ENCODE data around the gene MGST2. TPM values are rescaled to one million over a fixed set of nuclear protein-coding genes. Genes with fewer than 3 reads are reported as not detected.

Gene MGST2
- polyA plus RNA-seq, 1 donor (not counting 4 experiments of a cell fraction or from before 2014, with no cell fraction given) = 57.6 TPM

GRCh38 chr4:139669335-139669734 lies 3.7 kb downstream of the MGST2 start:
- no peaks in the 10 kb centered on the region for H3K9me3 ChIP-seq (ENCODE audit: control insufficient read depth, low read depth, low read length)
- DNase-seq (ENCODE audit: low read depth, low spot score) (no peak), FAIRE-seq (no peak)
- no peak overlapping the region for H3K4me3 ChIP-seq (ENCODE audit: control insufficient read depth in 2 of 3, extremely low read depth in 1 of 3, insufficient read depth in 2 of 3, low read depth in 1 of 3, low read length in 3 of 3)
- H3K36me3 ChIP-seq (ENCODE audit: control insufficient read depth in 2 of 2, extremely low read depth in 1 of 2, insufficient read depth in 2 of 2, low read length in 2 of 2) = no peaks in the 10 kb centered on the region
- peaks cover 4% of the 10 kb centered on the region for H3K79me2 ChIP-seq (ENCODE audit: control insufficient read depth, insufficient read depth, low read length)
- H3K9me1 ChIP-seq (ENCODE audit: control insufficient read depth, extremely low read depth, insufficient read depth, low read length) = no peaks in the 10 kb centered on the region
- dilution Hi-C loops (cut with MboI; ENCODE audit: extremely low pct_ligation_motif_present, low sequenced_read_pairs) = no loop called here
- H3K27me3 ChIP-seq (ENCODE audit: control insufficient read depth, extremely low read depth, insufficient read depth, low read length) = no peaks in the 10 kb centered on the region
- TF ChIP-seq EZH2 (IDR thresholded peaks at IDR 0.05; ENCODE audit: low read length) = no peak
- TF ChIP-seq, protein P1, sequence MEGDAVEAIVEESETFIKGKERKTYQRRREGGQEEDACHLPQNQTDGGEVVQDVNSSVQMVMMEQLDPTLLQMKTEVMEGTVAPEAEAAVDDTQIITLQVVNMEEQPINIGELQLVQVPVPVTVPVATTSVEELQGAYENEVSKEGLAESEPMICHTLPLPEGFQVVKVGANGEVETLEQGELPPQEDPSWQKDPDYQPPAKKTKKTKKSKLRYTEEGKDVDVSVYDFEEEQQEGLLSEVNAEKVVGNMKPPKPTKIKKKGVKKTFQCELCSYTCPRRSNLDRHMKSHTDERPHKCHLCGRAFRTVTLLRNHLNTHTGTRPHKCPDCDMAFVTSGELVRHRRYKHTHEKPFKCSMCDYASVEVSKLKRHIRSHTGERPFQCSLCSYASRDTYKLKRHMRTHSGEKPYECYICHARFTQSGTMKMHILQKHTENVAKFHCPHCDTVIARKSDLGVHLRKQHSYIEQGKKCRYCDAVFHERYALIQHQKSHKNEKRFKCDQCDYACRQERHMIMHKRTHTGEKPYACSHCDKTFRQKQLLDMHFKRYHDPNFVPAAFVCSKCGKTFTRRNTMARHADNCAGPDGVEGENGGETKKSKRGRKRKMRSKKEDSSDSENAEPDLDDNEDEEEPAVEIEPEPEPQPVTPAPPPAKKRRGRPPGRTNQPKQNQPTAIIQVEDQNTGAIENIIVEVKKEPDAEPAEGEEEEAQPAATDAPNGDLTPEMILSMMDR (optimal IDR thresholded peaks at IDR 0.05 in 1 of 3, IDR thresholded peaks at IDR 0.05 in 1 of 3, conservative IDR thresholded peaks at IDR 0.05 in 1 of 3; ENCODE audit: extremely low read depth in 1 of 3, insufficient read depth in 2 of 3, low read length in 3 of 3) = no peak
- H2AFZ ChIP-seq (ENCODE audit: control insufficient read depth, low read length) = no peak overlapping the region
- no peak overlapping the region for H3K9ac ChIP-seq (ENCODE audit: control insufficient read depth, extremely low read depth, insufficient read depth, low read length)
- no peak overlapping the region for H3K4me2 ChIP-seq (ENCODE audit: control insufficient read depth, extremely low read depth, insufficient read depth, low read depth, low read length)
- H3K27ac ChIP-seq (ENCODE audit: control insufficient read depth, insufficient read depth, low read length) = no peak overlapping the region
- no peaks in the 10 kb centered on the region for H4K20me1 ChIP-seq (ENCODE audit: control insufficient read depth, extremely low read depth, insufficient read depth, low read length)
- peaks cover 11% of the 10 kb centered on the region for H3K4me1 ChIP-seq (ENCODE audit: control insufficient read depth, extremely low read depth, insufficient read depth, low read length)

- Histone ChIP-seq H3K36me3 (ENCODE audit: control insufficient read depth in 2 of 2, extremely low read depth in 1 of 2, insufficient read depth in 2 of 2, low read length in 2 of 2) (no peaks in the 10 kb centered on the region), H3K9ac (ENCODE audit: control insufficient read depth, extremely low read depth, insufficient read depth, low read length) (no peak overlapping the region), H3K4me2 (ENCODE audit: control insufficient read depth, extremely low read depth, insufficient read depth, low read depth, low read length) (no peak overlapping the region), H3K4me3 (ENCODE audit: control insufficient read depth in 2 of 3, extremely low read depth in 1 of 3, insufficient read depth in 2 of 3, low read depth in 1 of 3, low read length in 3 of 3) (no peak overlapping the region), H2AFZ (ENCODE audit: control insufficient read depth, low read length) (no peak overlapping the region), H3K9me1 (ENCODE audit: control insufficient read depth, extremely low read depth, insufficient read depth, low read length) (no peaks in the 10 kb centered on the region), H3K79me2 (ENCODE audit: control insufficient read depth, insufficient read depth, low read length) (peaks cover 4% of the 10 kb centered on the region), H3K4me1 (ENCODE audit: control insufficient read depth, extremely low read depth, insufficient read depth, low read length) (peaks cover 11% of the 10 kb centered on the region), H4K20me1 (ENCODE audit: control insufficient read depth, extremely low read depth, insufficient read depth, low read length) (no peaks in the 10 kb centered on the region), H3K27me3 (ENCODE audit: control insufficient read depth, extremely low read depth, insufficient read depth, low read length) (no peaks in the 10 kb centered on the region), H3K9me3 (ENCODE audit: control insufficient read depth, low read depth, low read length) (no peaks in the 10 kb centered on the region), H3K27ac (ENCODE audit: control insufficient read depth, insufficient read depth, low read length) (no peak overlapping the region)
- TF ChIP-seq, protein P1 (optimal IDR thresholded peaks at IDR 0.05 in 1 of 3, IDR thresholded peaks at IDR 0.05 in 1 of 3, conservative IDR thresholded peaks at IDR 0.05 in 1 of 3; ENCODE audit: extremely low read depth in 1 of 3, insufficient read depth in 2 of 3, low read length in 3 of 3) = no peak
- TF ChIP-seq EZH2 (IDR thresholded peaks at IDR 0.05; ENCODE audit: low read length) = no peak
- dilution Hi-C loops (cut with MboI; ENCODE audit: extremely low pct_ligation_motif_present, low sequenced_read_pairs) = no loop called here
- no peak for FAIRE-seq
- no peak for DNase-seq (ENCODE audit: low read depth, low spot score)
Observed at GRCh38 chr4:139669890-139670289, 4.3 kb downstream of the MGST2 start.

Measured in keratinocyte (primary cell).